Neural progenitor cell (in vitro differentiated cells): ENCODE measurements around the gene MBTPS1. TPM values are rescaled to one million over a fixed set of nuclear protein-coding genes. Genes with fewer than 3 reads are reported as not detected.

ENCODE experiments used
- DNase-seq: peaks from one replicate; pipeline ENCODE4 v3.0.0-alpha.2; 2016; ENCODE audit warnings: low spot score
- H2AFZ ChIP-seq: fragments of 200-600 bp; sonication (generic); replicated peaks from 2 replicates; pipeline ENCODE4 v1.6.1; 2016; ENCODE audit warnings: antibody characterized with exemption
- H3F3A ChIP-seq: fragments of 200-600 bp; sonication (generic); 2 replicates; pipeline ENCODE4 v1.6.1; 2016; ENCODE audit warnings: antibody characterized with exemption, low read depth
- H3K27ac ChIP-seq: fragments of 200-600 bp; sonication (generic); 2 replicates; pipeline ENCODE4 v1.5.1; 2016; ENCODE audit warnings: mild to moderate bottlenecking
- H3K27me3 ChIP-seq: fragments of 200-600 bp; sonication (generic); 2 replicates; pipeline ENCODE4 v1.6.1; 2016; ENCODE audit warnings: mild to moderate bottlenecking, moderate library complexity
- H3K36me3 ChIP-seq: fragments of 200-600 bp; sonication (generic); 2 replicates; pipeline ENCODE4 v1.5.1; 2016
- H3K4me1 ChIP-seq: fragments of 200-600 bp; sonication (generic); 2 replicates; pipeline ENCODE4 v1.6.1; 2016; ENCODE audit warnings: mixed run types
- H3K4me2 ChIP-seq: fragments of 200-600 bp; sonication (generic); 2 replicates; pipeline ENCODE4 v1.6.1; 2016
- H3K4me3 ChIP-seq: fragments of 200-600 bp; sonication (generic); 2 replicates; pipeline ENCODE4 v1.5.1; 2016
- H3K79me2 ChIP-seq: fragments of 200-600 bp; sonication (generic); 2 replicates; pipeline ENCODE4 v1.6.1; 2016; ENCODE audit warnings: low read depth
- H3K9ac ChIP-seq: fragments of 200-600 bp; sonication (generic); 2 replicates; pipeline ENCODE4 v1.6.1; 2016
- H3K9me3 ChIP-seq: fragments of 200-600 bp; sonication (generic); 2 replicates; pipeline ENCODE4 v1.5.1; 2016; ENCODE audit warnings: low read depth
- H4K20me1 ChIP-seq: fragments of 200-600 bp; sonication (generic); 2 replicates; pipeline ENCODE4 v1.6.1; 2016; ENCODE audit warnings: low read depth
- H3K27ac Mint-ChIP-seq: 3 replicates; pipeline ENCODE4 v1.8.0; 2021; ENCODE audit warnings: mixed read lengths
- H3K27me3 Mint-ChIP-seq: 2 replicates; pipeline ENCODE4 v1.8.0; 2022; ENCODE audit warnings: low read depth, mild to moderate bottlenecking, inconsistent platforms, moderate library complexity, mixed read lengths; ENCODE audit not compliant: insufficient read depth
- H3K36me3 Mint-ChIP-seq: 3 replicates; pipeline ENCODE4 v1.8.0; 2021; ENCODE audit warnings: mixed read lengths
- H3K4me1 Mint-ChIP-seq: 3 replicates; pipeline ENCODE4 v1.8.0; 2021; ENCODE audit warnings: mixed read lengths
- H3K4me3 Mint-ChIP-seq: 3 replicates; pipeline ENCODE4 v1.8.0; 2021; ENCODE audit warnings: mild to moderate bottlenecking, moderate library complexity, mixed read lengths
- H3K9me3 Mint-ChIP-seq: 3 replicates; pipeline ENCODE4 v1.8.0; 2020; ENCODE audit warnings: mixed read lengths
- CTCF ChIP-seq: fragments of 200-600 bp; sonication (generic); IDR thresholded peaks from 2 replicates; pipeline ENCODE4 v1.5.1; 2017; ENCODE audit warnings: antibody characterized with exemption, mild to moderate bottlenecking
- EZH2 ChIP-seq: fragments of 200-600 bp; sonication (generic); IDR thresholded peaks from 2 replicates; pipeline ENCODE4 v1.6.1; 2017; ENCODE audit warnings: antibody characterized with exemption, mild to moderate bottlenecking, moderate library complexity
- EZH2phosphoT487 ChIP-seq: fragments of 200-600 bp; sonication (generic); IDR thresholded peaks from 2 replicates; pipeline ENCODE4 v1.6.1; 2017; ENCODE audit warnings: antibody characterized with exemption
- total RNA-seq: library from RNA; depleted of rRNA; stranded (reverse); fragments of >200 nt; gene quantifications from 2 replicates; pipeline ENCODE4 v1.2.3, GENCODE V29; 2015; ENCODE audit warnings: low replicate concordance

The MBTPS1 gene
- total RNA-seq, 1 donor from 2014 or later, result 52.3 TPM

GRCh38 chr16:84007965-84008364, 108.8 kb downstream of the MBTPS1 start:
- H3K4me1 ChIP-seq, result no peaks in the 10 kb centered on the region
- H3K4me3 Mint-ChIP-seq, result no peak overlapping the region
- no peaks in the 10 kb centered on the region for H4K20me1 ChIP-seq
- no peak overlapping the region for H3K9ac ChIP-seq
- H2AFZ ChIP-seq, result no peak overlapping the region
- H3K9me3 Mint-ChIP-seq, result no peaks in the 10 kb centered on the region
- H3K27ac Mint-ChIP-seq, result no peak overlapping the region
- no peaks in the 10 kb centered on the region for H3K9me3 ChIP-seq
- no peaks in the 10 kb centered on the region for H3K36me3 Mint-ChIP-seq
- no peaks in the 10 kb centered on the region for H3K27me3 ChIP-seq
- no peaks in the 10 kb centered on the region for H3K27me3 Mint-ChIP-seq
- no peak overlapping the region for H3K4me3 ChIP-seq
- TF ChIP-seq EZH2phosphoT487, result no peak
- no peak for TF ChIP-seq CTCF
- TF ChIP-seq EZH2, result no peak
- H3K36me3 ChIP-seq, result no peaks in the 10 kb centered on the region
- no peaks in the 10 kb centered on the region for H3F3A ChIP-seq
- H3K27ac ChIP-seq, result no peak overlapping the region
- no peaks in the 10 kb centered on the region for H3K79me2 ChIP-seq
- H3K4me2 ChIP-seq, result no peak overlapping the region
- no peak for DNase-seq
- H3K4me1 Mint-ChIP-seq, result peaks cover 27% of the 10 kb centered on the region

GRCh38 chr16:84007520-84007919, 109.2 kb downstream of the MBTPS1 start:
- Mint-ChIP-seq H3K4me3 (no peak overlapping the region), H3K27me3 (no peaks in the 10 kb centered on the region), H3K4me1 (peaks cover 27% of the 10 kb centered on the region), H3K9me3 (no peaks in the 10 kb centered on the region), H3K36me3 (no peaks in the 10 kb centered on the region), H3K27ac (no peak overlapping the region)
- no peaks in the 10 kb centered on the region for H3K4me1 ChIP-seq
- no peaks in the 10 kb centered on the region for H3F3A ChIP-seq
- H3K4me3 ChIP-seq, result no peak overlapping the region
- no peak overlapping the region for H3K27ac ChIP-seq
- no peak overlapping the region for H3K4me2 ChIP-seq
- H3K79me2 ChIP-seq, result no peaks in the 10 kb centered on the region
- no peak for DNase-seq
- H2AFZ ChIP-seq, result no peak overlapping the region
- no peaks in the 10 kb centered on the region for H4K20me1 ChIP-seq
- H3K9ac ChIP-seq, result no peak overlapping the region
- no peaks in the 10 kb centered on the region for H3K27me3 ChIP-seq
- no peak for TF ChIP-seq EZH2phosphoT487
- no peak for TF ChIP-seq CTCF
- TF ChIP-seq EZH2, result no peak
- no peaks in the 10 kb centered on the region for H3K9me3 ChIP-seq
- no peaks in the 10 kb centered on the region for H3K36me3 ChIP-seq

- Histone ChIP-seq H3K4me2 (no peak overlapping the region), H3K9me3 (no peaks in the 10 kb centered on the region), H3K4me1 (peaks cover 9% of the 10 kb centered on the region), H2AFZ (no peak overlapping the region), H3K4me3 (no peak overlapping the region), H3K79me2 (no peaks in the 10 kb centered on the region), H3K9ac (no peak overlapping the region), H4K20me1 (no peaks in the 10 kb centered on the region), H3F3A (no peaks in the 10 kb centered on the region), H3K36me3 (no peaks in the 10 kb centered on the region), H3K27ac (no peak overlapping the region), H3K27me3 (no peaks in the 10 kb centered on the region)
- TF ChIP-seq CTCF (no peak), EZH2phosphoT487 (no peak), EZH2 (no peak)
- Mint-ChIP-seq H3K27ac (peak overlapping the region; percentile 88), H3K4me3 (no peak overlapping the region), H3K9me3 (no peaks in the 10 kb centered on the region), H3K27me3 (peaks cover 2% of the 10 kb centered on the region), H3K4me1 (peaks cover 28% of the 10 kb centered on the region), H3K36me3 (no peaks in the 10 kb centered on the region)
- no peak for DNase-seq
Observed at GRCh38 chr16:84005391-84005790, 111.4 kb downstream of the MBTPS1 start.

GRCh38 chr16:84004442-84004841, 112.3 kb downstream of the MBTPS1 start:
- no peaks in the 10 kb centered on the region for H3K9me3 Mint-ChIP-seq
- H2AFZ ChIP-seq, result no peak overlapping the region

More at GRCh38 chr16:84004442-84004841, 112.3 kb downstream of the MBTPS1 start:
- Histone ChIP-seq H3K4me3 (no peak overlapping the region), H3K4me2 (no peak overlapping the region), H3K27ac (no peak overlapping the region), H3K36me3 (no peaks in the 10 kb centered on the region), H4K20me1 (no peaks in the 10 kb centered on the region), H3K9me3 (no peaks in the 10 kb centered on the region), H3K79me2 (no peaks in the 10 kb centered on the region), H3K9ac (no peak overlapping the region), H3F3A (no peaks in the 10 kb centered on the region), H3K27me3 (no peaks in the 10 kb centered on the region), H3K4me1 (peaks cover 9% of the 10 kb centered on the region)
- DNase-seq, result no peak
- TF ChIP-seq EZH2 (no peak), EZH2phosphoT487 (no peak), CTCF (no peak)
- H3K4me3 Mint-ChIP-seq, result no peak overlapping the region
- H3K36me3 Mint-ChIP-seq, result peaks cover 2% of the 10 kb centered on the region
- H3K27ac Mint-ChIP-seq, result no peak overlapping the region
- peaks cover 32% of the 10 kb centered on the region for H3K4me1 Mint-ChIP-seq
- peaks cover 2% of the 10 kb centered on the region for H3K27me3 Mint-ChIP-seq
